HG03064 (cell line): ENCODE data around the gene PARP12.

Experiments used
- ATAC-seq: cut with Tn5 transposase; IDR thresholded peaks from one replicate; pipeline ENCODE4 v1.9.1; 2021; ENCODE audit warnings: low read depth; ENCODE audit not compliant: unreplicated experiment

Gene PARP12

DNA sequence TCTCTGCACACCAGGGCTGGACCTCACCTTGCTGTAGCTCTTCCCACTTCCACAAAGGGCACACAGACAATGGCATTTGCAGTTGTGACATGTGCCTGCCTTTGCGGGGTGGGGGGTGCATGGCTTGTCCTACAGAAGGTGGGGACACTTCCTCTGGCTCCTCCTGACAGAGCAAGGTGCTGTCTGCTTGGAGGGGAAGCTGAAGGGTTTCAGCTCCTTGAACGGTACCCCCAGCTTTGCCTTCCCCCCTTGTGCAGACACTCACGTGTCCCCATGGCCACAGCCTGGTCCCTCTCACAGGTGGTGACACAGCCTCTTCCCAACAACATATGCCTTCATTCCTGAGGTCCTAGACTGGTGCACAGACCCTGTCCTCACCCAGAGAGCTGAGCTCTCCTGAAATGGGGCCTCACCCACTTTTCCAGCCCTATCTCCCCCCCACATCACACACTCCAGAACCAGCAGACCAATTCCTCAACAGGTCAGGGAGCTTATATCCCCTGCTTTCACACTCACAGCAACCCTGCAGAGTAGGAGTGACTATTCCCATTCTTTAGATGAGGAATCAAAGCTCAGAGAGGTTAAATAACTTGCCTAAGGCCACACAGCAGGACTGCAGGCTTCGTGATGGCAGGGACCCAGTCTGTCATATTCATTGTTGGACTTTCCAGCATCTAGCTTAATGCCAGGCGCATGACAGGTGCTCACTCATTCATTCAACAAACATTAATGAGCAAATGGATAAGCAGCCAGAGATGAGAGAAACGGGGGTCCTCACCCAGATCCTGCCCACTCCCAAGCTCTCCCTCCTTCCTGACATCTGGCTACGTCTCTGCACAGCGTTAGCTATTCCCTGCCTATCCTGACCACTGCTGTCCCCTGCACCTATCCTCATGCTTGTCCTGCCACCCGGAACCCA lies 44.4 kb downstream of the PARP12 start:
- no peak for ATAC-seq

GRCh38 chr7:140017543-140017942 lies 45.2 kb downstream of the PARP12 start:
- no peak for ATAC-seq

DNA sequence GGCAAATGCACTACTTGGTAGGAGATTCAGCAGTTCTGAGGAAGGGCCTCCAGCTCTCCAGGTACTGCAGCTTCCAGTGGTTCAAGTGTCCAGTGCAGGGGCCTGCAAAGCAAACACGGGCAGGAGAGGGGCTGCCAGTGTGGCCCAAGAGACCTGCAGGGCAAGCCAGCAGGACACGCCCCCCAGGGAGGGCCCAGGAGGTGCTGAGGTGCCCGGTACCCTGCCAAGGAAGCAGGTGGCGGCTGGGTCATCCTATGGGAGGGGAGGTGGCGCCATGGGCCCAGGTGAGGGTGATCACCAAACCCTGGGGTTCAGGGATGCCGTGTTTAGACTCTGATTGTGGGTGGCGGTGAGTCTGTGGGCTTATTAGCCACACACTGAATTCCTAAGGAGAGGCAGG lies 45.7 kb downstream of the PARP12 start:
- no peak for ATAC-seq

DNA sequence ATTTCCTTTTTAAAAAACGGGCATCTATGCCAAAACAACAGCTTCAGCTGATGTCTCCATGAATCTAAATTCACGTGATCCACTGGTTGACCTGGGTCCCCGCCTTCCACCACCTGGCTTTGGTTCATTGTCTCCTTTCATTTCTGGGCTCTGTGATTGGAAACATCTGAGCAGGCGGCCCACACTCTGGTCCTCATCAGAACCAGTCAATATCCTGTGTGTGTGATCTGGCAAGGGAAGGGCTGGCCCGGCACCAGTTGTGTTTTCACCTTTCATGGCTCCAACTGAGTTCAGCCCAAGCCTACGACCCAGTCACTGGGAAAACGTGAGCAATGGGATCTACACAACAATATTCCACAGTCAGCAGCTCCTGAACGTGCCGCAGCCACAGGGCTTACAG lies 46.2 kb downstream of the PARP12 start:
- no peak for ATAC-seq

DNA sequence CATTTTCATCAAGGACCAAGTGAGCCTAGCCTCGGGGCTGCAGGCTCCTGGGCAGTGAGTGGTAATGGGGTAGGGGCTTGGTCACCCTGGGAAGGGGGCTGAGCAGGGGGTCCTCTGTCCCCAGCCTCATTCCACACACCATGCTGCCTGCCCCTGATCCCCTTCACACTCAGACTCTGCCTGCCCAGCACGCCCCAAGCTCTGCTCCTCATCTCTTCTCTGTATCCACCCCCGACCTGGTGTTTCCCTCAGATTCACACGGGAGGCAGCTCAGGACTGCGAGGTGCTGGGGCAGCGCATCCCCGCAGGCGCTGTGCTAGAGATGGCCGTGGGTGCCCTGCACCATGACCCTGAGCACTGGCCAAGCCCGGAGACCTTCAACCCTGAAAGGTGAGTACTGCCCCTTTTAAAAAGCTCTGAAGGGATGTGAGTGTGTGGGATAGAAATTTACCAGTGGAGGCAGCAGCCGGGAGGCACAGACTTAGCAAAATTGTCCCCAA lies 47.2 kb downstream of the PARP12 start:
- no peak for ATAC-seq

GRCh38 chr7:140014123-140014522 lies 48.6 kb downstream of the PARP12 start:
- no peak for ATAC-seq

- ATAC-seq, result no peak
Observed at GRCh38 chr7:140013676-140014075, 49.1 kb downstream of the PARP12 start.

GRCh38 chr7:140010194-140010895 lies 52.4 kb downstream of the PARP12 start:
- ATAC-seq, result no peak

GRCh38 chr7:140009735-140010134 lies 53.0 kb downstream of the PARP12 start:
- no peak for ATAC-seq

- ATAC-seq, result no peak
Observed at GRCh38 chr7:140008755-140009610, 53.8 kb downstream of the PARP12 start.

- ATAC-seq, result no peak
Observed at GRCh38 chr7:140007051-140007690, 55.6 kb downstream of the PARP12 start.

DNA sequence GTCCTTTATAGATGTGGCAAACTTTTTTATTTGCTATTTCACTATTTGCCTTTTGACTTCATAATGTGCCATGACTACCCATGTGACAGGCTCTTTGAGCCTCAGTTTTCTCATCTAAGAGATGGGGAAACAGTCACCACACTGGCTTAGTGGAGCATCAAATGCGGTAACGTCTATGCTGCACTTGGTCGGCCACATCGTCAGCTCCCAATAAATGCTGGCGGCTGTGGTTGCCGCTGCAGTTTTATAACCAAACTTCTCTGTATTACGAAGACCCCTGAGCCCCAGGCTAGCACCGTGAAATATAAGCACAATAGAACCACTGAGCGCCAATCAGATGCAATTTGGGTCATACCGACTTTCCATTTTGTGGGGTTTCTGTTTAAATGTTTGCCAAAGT lies 56.2 kb downstream of the PARP12 start:
- no peak for ATAC-seq

DNA sequence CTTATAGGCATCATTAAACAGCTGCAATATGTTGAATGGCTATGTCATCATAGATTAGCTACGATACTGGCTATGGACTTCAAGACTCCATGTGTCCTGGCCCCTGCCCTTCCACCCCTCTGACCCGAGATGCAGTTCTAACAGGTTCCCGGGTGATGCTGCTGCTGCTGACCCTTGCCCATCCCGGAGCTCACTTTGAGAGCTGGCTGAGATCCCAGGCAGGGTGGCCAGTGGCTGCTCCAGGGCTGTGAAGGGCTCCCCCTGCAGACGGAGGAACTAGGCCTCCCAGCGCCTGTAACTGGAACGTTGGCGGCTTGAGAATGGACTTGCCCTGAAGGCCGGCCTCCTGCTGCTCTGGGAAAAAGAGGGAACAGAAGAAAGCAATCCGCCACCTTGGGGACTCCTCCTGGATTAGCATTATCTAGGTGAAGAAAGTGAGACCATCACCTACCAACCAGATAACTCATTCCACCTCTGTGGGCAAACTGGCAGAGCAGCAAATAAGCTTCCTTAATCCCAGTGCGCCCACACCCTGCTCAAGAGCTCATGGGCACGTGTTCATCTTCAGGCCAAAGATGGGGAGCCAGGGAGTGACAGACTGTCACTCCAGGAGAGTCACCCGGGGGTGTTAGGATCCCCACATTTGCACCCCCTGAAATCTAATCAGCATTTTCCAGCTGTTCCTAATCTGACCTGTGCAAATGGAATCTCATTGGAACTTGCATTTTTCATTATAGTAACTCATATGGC lies 56.8 kb downstream of the PARP12 start:
- ATAC-seq, result no peak

GRCh38 chr7:140005341-140005740 lies 57.4 kb downstream of the PARP12 start:
- no peak for ATAC-seq

GRCh38 chr7:140004672-140005071 lies 58.1 kb downstream of the PARP12 start:
- ATAC-seq, result no peak

DNA sequence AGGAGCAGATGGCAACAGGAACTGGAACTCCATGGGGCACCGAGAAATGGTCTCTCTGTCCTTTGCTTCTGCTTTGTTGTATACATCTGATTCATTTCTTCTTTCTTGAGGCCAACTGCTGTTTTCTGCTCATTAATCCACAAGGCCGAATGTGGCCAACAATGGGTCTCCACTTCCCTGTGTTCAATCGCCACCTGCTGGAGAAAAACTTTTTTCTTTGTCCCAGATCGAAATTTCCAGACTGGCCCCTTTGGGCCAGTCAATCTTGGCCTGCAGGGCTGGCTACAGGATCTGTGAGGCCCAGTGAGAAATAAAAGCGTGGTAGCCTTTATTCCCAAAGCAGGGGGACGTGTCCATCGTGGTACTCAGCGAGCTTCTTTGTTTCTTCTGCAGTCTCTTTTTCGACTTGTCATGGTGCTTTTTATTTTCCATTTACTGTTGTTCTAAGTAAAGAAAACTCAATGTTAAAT lies 58.8 kb downstream of the PARP12 start:
- ATAC-seq, result no peak

GRCh38 chr7:140000666-140001268 lies 62.0 kb downstream of the PARP12 start:
- ATAC-seq, result no peak

DNA sequence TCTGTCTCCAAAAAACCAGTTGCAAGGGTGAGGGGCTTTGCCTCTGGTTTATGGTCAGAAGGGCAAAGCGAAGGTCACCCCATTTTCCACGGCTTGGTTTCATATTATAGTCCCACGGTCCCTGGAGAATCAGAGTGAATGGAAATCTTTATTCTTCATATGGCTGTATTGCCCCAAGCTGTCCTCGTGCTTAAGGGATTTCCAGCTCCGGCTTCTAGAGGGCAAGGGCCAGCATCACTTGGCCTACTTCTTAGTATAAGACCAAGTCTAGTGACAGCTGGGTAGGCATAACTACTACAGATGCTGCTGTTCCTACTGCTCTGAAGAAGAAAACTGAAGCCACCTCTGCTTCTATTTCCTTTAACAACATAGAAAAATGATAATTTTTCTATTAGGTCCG lies 63.2 kb downstream of the PARP12 start:
- ATAC-seq, result no peak

DNA sequence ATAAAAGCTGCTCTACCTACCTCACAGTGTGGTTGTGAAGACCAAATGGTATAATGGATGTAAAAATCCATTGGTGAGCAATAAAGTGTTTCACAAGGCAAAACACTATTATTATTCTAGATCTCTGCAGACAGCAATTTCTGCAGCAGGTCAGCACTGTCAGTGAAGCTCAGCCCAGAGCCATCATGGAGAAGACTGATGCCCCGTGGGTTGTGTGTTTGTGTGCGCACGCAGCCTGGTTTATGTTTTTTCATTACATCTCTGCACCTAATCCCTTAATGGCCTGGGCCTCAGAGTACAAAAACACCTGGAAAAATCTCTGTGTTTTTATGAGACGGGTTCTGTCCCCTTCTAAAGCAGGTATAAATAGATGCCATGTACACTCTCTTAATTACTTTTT lies 64.2 kb downstream of the PARP12 start:
- ATAC-seq, result no peak
